ENCODE measurements around the gene DDA1.

- no peak for TF ChIP-seq CTCF (IDR thresholded peaks at IDR 0.05)
- no peak for TF ChIP-seq POLR2A (IDR thresholded peaks at IDR 0.05)
Measured at GRCh38 chr19:17279436-17279835, 29.9 kb upstream of the DDA1 start.

Data from adrenal gland (tissue), 5 donors.